ENCODE results near the gene IFITM5.

GRCh38 chr11:316891-317301 lies 17.6 kb upstream of the IFITM5 start:
- no peak for TF ChIP-seq ESRRG (CRISPR knock-in tag; IDR thresholded peaks at IDR 0.05)
- TF ChIP-seq, protein P1, sequence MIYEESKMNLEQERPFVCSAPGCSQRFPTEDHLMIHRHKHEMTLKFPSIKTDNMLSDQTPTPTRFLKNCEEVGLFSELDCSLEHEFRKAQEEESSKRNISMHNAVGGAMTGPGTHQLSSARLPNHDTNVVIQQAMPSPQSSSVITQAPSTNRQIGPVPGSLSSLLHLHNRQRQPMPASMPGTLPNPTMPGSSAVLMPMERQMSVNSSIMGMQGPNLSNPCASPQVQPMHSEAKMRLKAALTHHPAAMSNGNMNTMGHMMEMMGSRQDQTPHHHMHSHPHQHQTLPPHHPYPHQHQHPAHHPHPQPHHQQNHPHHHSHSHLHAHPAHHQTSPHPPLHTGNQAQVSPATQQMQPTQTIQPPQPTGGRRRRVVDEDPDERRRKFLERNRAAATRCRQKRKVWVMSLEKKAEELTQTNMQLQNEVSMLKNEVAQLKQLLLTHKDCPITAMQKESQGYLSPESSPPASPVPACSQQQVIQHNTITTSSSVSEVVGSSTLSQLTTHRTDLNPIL (CRISPR knock-in tag; IDR thresholded peaks at IDR 0.05; ENCODE audit: low read depth), result no peak
- TF ChIP-seq ZFP30 (CRISPR knock-in tag; IDR thresholded peaks at IDR 0.05), result no peak
- no peak for TF ChIP-seq PATZ1 (CRISPR knock-in tag; IDR thresholded peaks at IDR 0.05; ENCODE audit: borderline replicate concordance)
- TF ChIP-seq, protein P2, sequence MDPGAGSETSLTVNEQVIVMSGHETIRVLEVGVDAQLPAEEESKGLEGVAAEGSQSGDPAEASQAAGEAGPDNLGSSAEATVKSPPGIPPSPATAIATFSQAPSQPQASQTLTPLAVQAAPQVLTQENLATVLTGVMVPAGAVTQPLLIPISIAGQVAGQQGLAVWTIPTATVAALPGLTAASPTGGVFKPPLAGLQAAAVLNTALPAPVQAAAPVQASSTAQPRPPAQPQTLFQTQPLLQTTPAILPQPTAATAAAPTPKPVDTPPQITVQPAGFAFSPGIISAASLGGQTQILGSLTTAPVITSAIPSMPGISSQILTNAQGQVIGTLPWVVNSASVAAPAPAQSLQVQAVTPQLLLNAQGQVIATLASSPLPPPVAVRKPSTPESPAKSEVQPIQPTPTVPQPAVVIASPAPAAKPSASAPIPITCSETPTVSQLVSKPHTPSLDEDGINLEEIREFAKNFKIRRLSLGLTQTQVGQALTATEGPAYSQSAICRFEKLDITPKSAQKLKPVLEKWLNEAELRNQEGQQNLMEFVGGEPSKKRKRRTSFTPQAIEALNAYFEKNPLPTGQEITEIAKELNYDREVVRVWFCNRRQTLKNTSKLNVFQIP (CRISPR knock-in tag; IDR thresholded peaks at IDR 0.05; ENCODE audit: borderline replicate concordance, low read depth), result no peak
- TF ChIP-seq ZNF70 (CRISPR knock-in tag; IDR thresholded peaks at IDR 0.05), result no peak
- no peak for TF ChIP-seq PPARA (CRISPR knock-in tag; IDR thresholded peaks at IDR 0.05; ENCODE audit: borderline replicate concordance)
- TF ChIP-seq, protein P3, sequence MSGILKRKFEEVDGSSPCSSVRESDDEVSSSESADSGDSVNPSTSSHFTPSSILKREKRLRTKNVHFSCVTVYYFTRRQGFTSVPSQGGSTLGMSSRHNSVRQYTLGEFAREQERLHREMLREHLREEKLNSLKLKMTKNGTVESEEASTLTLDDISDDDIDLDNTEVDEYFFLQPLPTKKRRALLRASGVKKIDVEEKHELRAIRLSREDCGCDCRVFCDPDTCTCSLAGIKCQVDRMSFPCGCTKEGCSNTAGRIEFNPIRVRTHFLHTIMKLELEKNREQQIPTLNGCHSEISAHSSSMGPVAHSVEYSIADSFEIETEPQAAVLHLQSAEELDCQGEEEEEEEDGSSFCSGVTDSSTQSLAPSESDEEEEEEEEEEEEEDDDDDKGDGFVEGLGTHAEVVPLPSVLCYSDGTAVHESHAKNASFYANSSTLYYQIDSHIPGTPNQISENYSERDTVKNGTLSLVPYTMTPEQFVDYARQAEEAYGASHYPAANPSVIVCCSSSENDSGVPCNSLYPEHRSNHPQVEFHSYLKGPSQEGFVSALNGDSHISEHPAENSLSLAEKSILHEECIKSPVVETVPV (CRISPR knock-in tag; IDR thresholded peaks at IDR 0.05), result no peak
- no peak for TF ChIP-seq ARNTL (CRISPR knock-in tag; IDR thresholded peaks at IDR 0.05; ENCODE audit: borderline replicate concordance, low read depth)
- TF ChIP-seq ZFP3 (CRISPR knock-in tag; IDR thresholded peaks at IDR 0.05), result no peak
- TF ChIP-seq ZC3H10 (CRISPR knock-in tag; IDR thresholded peaks at IDR 0.05), result no peak
- TF ChIP-seq ZNF565 (CRISPR knock-in tag; conservative IDR thresholded peaks at IDR 0.05; ENCODE audit: low read depth), result no peak
